Karpas-422 (cell line): ENCODE measurements around the gene CSTB. TPM values are rescaled to one million over a fixed set of nuclear protein-coding genes. Genes with fewer than 3 reads are reported as not detected.

Source experiments
- DNase-seq: peaks from one replicate; pipeline ENCODE4 v3.0.0-alpha.2; 2015
- H2AFZ ChIP-seq: fragments of 200-600 bp; sonication (generic); 2 replicates; pipeline ENCODE4 v1.6.1; 2014; ENCODE audit warnings: antibody characterized with exemption, low read length, mixed read lengths
- H3K27ac ChIP-seq: fragments of 200-600 bp; sonication (generic); 2 replicates; pipeline ENCODE4 v1.5.1; 2014; ENCODE audit warnings: mild to moderate bottlenecking, low read length, moderate library complexity
- H3K27me3 ChIP-seq: fragments of 200-600 bp; sonication (generic); 2 replicates; pipeline ENCODE4 v1.6.1; 2014; ENCODE audit warnings: low read length, mixed read lengths
- H3K36me3 ChIP-seq: fragments of 200-600 bp; sonication (generic); 2 replicates; pipeline ENCODE4 v1.6.1; 2014; ENCODE audit warnings: low read length, mixed read lengths; ENCODE audit not compliant: insufficient read depth
- H3K4me1 ChIP-seq: fragments of 200-600 bp; sonication (generic); 2 replicates; pipeline ENCODE4 v1.6.1; 2014; ENCODE audit warnings: mild to moderate bottlenecking, low read length, mixed read lengths
- H3K4me2 ChIP-seq: fragments of 200-600 bp; sonication (generic); 2 replicates; pipeline ENCODE4 v1.6.1; 2014; ENCODE audit warnings: low read length, low read depth, mild to moderate bottlenecking; ENCODE audit not compliant: poor library complexity, severe bottlenecking
- H3K4me3 ChIP-seq: fragments of 200-600 bp; sonication (generic); 2 replicates; pipeline ENCODE4 v1.5.1; 2014; ENCODE audit warnings: mild to moderate bottlenecking, antibody characterized with exemption, low read length, mixed read lengths
- H3K79me2 ChIP-seq: fragments of 200-600 bp; sonication (generic); 2 replicates; pipeline ENCODE4 v1.6.1; 2014; ENCODE audit warnings: mild to moderate bottlenecking, low read length, mixed read lengths
- H3K9ac ChIP-seq: fragments of 200-600 bp; sonication (generic); 2 replicates; pipeline ENCODE4 v1.6.0; 2014; ENCODE audit warnings: low read length
- H3K9me2 ChIP-seq: fragments of 200-600 bp; sonication (generic), shearing (Covaris generic); replicated peaks from 2 replicates; pipeline ENCODE4 v1.6.0; 2014; ENCODE audit warnings: mild to moderate bottlenecking, low read length, moderate library complexity; ENCODE audit not compliant: insufficient read depth
- H3K9me3 ChIP-seq: fragments of 300-700, 200-600 bp; sonication (generic); 2 replicates; pipeline ENCODE4 v1.6.1; 2014; ENCODE audit warnings: low read length, mixed read lengths
- H4K20me1 ChIP-seq: fragments of 200-600 bp; sonication (generic); 2 replicates; pipeline ENCODE4 v1.6.1; 2014; ENCODE audit warnings: mild to moderate bottlenecking, antibody characterized with exemption, low read length, low read depth; ENCODE audit not compliant: insufficient read depth
- total RNA-seq: library from RNA; depleted of rRNA; stranded (reverse); fragments of >200 nt; shearing (Covaris generic); gene quantifications from 2 replicates; pipeline ENCODE4 v1.2.3, GENCODE V29; 2014; ENCODE audit warnings: low replicate concordance

CSTB gene
- total RNA-seq, 1 experiment from 2014 or later, result 28.0 TPM

DNA sequence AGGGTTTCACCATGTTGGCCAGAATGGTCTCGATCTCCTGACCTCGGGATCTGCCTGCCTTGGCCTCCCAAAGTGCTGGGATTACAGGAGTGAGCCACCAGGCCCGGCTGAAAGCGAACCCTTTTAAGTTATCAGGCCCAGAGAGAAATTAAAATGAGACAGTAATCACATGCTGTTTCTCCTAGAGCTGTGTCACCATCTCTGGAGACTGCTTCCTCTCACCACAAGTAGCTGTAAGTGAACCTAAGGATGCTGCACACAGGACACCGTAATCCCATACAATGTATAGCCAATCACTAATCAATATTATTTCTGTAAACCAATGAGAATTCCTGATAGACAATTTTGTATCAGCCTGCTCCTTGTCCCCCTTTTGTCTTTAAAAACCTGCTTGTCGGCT, 5.7 kb upstream of the CSTB start:
- Histone ChIP-seq H3K27me3 (no peaks in the 10 kb centered on the region), H3K4me2 (no peak overlapping the region), H4K20me1 (no peaks in the 10 kb centered on the region), H3K9me3 (no peaks in the 10 kb centered on the region), H3K4me1 (peaks cover 5% of the 10 kb centered on the region), H3K79me2 (no peaks in the 10 kb centered on the region), H3K4me3 (no peak overlapping the region), H3K36me3 (no peaks in the 10 kb centered on the region), H3K27ac (no peak overlapping the region), H3K9me2 (no peaks in the 10 kb centered on the region), H2AFZ (no peak overlapping the region), H3K9ac (no peak overlapping the region)
- no peak for DNase-seq

DNA sequence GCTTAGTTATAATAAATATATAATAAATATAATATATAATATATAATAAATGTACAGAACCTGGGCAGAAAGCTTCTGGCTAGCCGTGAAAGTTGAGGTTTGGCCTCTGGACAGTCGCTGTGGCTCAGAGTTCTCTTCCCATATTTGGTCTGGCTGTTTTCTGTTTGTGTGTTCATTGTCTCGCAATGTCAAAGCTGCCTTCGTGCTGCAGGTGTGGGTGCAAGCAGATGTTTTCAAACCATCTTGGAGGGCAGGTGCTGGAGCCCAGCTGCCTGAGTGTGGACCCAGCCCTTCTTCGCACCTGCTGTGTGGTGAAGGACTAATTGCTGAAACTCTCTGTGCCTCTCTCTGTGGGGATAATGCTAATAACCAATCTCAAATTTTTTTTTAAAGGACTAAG, 3.6 kb upstream of the CSTB start:
- Histone ChIP-seq H3K4me2 (no peak overlapping the region), H3K27ac (no peak overlapping the region), H2AFZ (no peak overlapping the region), H3K4me3 (no peak overlapping the region), H3K36me3 (0 out of 2 replicates have a peak, but pooled peaks cover under 1% of the 10 kb centered on the region), H3K4me1 (peaks cover 18% of the 10 kb centered on the region), H3K9me2 (no peaks in the 10 kb centered on the region), H3K9me3 (no peaks in the 10 kb centered on the region), H3K27me3 (no peaks in the 10 kb centered on the region), H3K79me2 (peaks cover 11% of the 10 kb centered on the region), H3K9ac (no peak overlapping the region), H4K20me1 (peaks cover 6% of the 10 kb centered on the region; the same call in 1 of the 2 replicates)
- DNase-seq, result no peak

DNA sequence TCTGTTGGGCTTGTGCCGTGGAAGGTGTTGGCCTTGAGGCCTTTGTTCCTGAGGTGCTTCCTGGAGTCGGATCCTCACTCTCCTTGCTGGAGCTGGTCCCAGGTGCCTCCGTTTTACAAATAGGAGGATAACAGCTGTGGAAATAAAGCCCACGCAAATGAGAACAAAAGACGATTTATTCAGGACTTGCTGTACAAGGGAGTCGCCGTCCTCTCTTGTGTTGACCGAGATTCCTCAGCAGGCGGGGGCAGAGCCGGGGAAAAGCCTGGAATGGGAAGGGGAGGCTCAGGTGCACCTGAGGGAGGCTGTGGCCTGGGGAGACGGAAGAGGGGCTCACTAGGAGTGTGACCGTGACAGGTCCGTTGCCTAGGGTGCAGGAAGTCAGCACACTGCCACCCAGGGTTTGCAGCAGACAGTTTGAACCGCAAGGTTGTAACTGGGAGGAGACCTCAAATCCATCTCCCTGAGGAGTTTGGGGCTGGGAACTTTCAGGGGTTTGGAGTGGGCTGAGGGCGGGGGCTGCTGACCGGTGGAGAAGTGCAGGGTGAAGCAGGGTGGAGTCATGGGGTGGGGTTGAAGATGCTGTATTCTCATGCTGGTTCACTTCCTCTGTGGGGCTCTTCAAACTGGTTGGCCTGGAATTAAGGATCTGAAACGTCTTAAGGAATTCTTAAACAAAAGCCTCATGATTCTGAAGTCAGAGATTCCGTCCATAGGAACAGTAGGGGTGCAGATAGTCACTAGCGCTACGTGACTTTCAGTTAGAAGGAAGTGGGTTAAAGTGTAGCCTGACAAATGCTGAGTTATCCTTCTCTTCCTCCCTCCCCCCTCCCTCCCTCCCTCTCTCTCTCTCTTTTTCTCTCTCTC, 2.6 kb upstream of the CSTB start:
- H3K4me2 ChIP-seq, result no peak overlapping the region
- H3K9me2 ChIP-seq, result no peaks in the 10 kb centered on the region
- H3K4me3 ChIP-seq, result no peak overlapping the region
- H3K27ac ChIP-seq, result no peak overlapping the region
- H4K20me1 ChIP-seq, result peaks cover 12% of the 10 kb centered on the region; the same call in 1 of the 2 replicates
- peaks cover 8% of the 10 kb centered on the region for H3K36me3 ChIP-seq
- H3K4me1 ChIP-seq, result peaks cover 21% of the 10 kb centered on the region
- H3K27me3 ChIP-seq, result no peaks in the 10 kb centered on the region
- H3K9me3 ChIP-seq, result no peaks in the 10 kb centered on the region
- no peak for DNase-seq
- no peak overlapping the region for H2AFZ ChIP-seq
- no peak overlapping the region for H3K9ac ChIP-seq
- peaks cover 14% of the 10 kb centered on the region for H3K79me2 ChIP-seq

DNA sequence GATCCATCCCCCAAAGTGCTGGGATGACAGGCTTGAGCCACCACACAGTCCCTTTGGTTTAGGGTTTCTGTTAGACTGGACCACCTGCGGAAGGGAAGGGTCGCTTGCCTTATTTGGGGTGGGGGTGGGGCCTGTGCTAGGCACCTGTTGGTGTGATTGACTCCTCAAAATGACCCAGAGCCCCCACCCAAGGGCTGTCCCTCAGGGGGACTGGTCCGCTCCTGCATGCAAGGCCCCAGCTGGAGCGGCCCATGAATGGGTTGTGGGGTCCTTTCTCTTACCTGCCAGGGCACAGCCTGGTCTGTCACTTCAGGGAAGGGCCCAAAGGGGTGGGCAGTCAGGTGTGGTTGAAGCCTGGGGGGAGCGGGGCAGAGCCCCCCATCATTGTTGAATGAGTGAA, 1.8 kb upstream of the CSTB start:
- no peaks in the 10 kb centered on the region for H3K27me3 ChIP-seq
- H3K27ac ChIP-seq, result no peak overlapping the region
- peaks cover 15% of the 10 kb centered on the region for H3K36me3 ChIP-seq
- no peaks in the 10 kb centered on the region for H3K9me2 ChIP-seq
- no peaks in the 10 kb centered on the region for H3K9me3 ChIP-seq
- peaks cover 12% of the 10 kb centered on the region; the same call in 1 of the 2 replicates for H4K20me1 ChIP-seq
- peaks cover 21% of the 10 kb centered on the region for H3K4me1 ChIP-seq
- no peak overlapping the region for H3K4me2 ChIP-seq
- no peak for DNase-seq
- H3K9ac ChIP-seq, result no peak overlapping the region
- peaks cover 14% of the 10 kb centered on the region for H3K79me2 ChIP-seq
- no peak overlapping the region for H3K4me3 ChIP-seq
- H2AFZ ChIP-seq, result no peak overlapping the region

DNA sequence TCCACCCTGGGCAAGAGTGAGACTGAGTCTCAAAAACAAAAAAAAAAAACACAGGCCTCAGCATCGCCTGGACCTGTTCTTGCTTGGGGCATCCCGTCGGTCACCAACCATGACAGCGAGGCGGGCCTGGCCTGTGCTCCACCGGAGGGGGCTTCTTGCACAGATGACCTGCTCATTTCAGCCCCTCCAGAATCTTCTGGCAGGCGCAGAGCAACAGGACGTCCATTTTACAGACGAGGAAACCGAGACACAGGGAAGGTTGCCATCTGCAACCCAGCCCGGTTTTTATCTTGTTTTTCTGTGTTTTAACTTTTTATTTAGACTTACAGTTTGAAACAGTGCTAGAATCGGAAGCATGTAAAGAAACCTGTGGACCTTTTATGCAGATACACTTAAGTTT, 918 bp downstream of the CSTB start:
- H3K36me3 ChIP-seq, result peaks cover 15% of the 10 kb centered on the region
- peak overlapping the region; percentile 91 for H3K4me3 ChIP-seq
- H3K9me3 ChIP-seq, result no peaks in the 10 kb centered on the region
- H2AFZ ChIP-seq, result 0 out of 2 replicates have a peak overlapping the region, but pooled peaks have one; percentile 74
- peak overlapping the region; percentile 77 for H3K9ac ChIP-seq
- DNase-seq, result no peak
- peaks cover 14% of the 10 kb centered on the region for H3K79me2 ChIP-seq
- no peaks in the 10 kb centered on the region for H3K27me3 ChIP-seq
- H4K20me1 ChIP-seq, result peaks cover 12% of the 10 kb centered on the region; the same call in 1 of the 2 replicates
- no peak overlapping the region for H3K27ac ChIP-seq
- no peaks in the 10 kb centered on the region for H3K9me2 ChIP-seq
- peak overlapping the region; percentile 93 for H3K4me2 ChIP-seq
- H3K4me1 ChIP-seq, result peaks cover 15% of the 10 kb centered on the region

- H3K27me3 ChIP-seq, result no peaks in the 10 kb centered on the region
- no peak overlapping the region for H3K27ac ChIP-seq
- H4K20me1 ChIP-seq, result peaks cover 12% of the 10 kb centered on the region; the same call in 1 of the 2 replicates
- peaks cover 14% of the 10 kb centered on the region for H3K79me2 ChIP-seq
- no peaks in the 10 kb centered on the region for H3K9me2 ChIP-seq
- no peak overlapping the region for H2AFZ ChIP-seq
- H3K9me3 ChIP-seq, result no peaks in the 10 kb centered on the region
- peaks cover 15% of the 10 kb centered on the region for H3K4me1 ChIP-seq
- H3K4me2 ChIP-seq, result no peak overlapping the region
- peaks cover 15% of the 10 kb centered on the region for H3K36me3 ChIP-seq
- H3K9ac ChIP-seq, result no peak overlapping the region
- no peak overlapping the region for H3K4me3 ChIP-seq
- no peak for DNase-seq
These were observed 1.9 kb downstream of the CSTB start for GRCh38 chr21:43774163-43774562.

- no peak for DNase-seq
- no peak overlapping the region for H3K27ac ChIP-seq
- H4K20me1 ChIP-seq, result peaks cover 12% of the 10 kb centered on the region; the same call in 1 of the 2 replicates
- H3K36me3 ChIP-seq, result peaks cover 15% of the 10 kb centered on the region
- no peaks in the 10 kb centered on the region for H3K9me3 ChIP-seq
- H3K4me2 ChIP-seq, result no peak overlapping the region
- H2AFZ ChIP-seq, result no peak overlapping the region
- H3K9ac ChIP-seq, result no peak overlapping the region
- H3K4me3 ChIP-seq, result no peak overlapping the region
- H3K4me1 ChIP-seq, result peaks cover 15% of the 10 kb centered on the region
- peaks cover 14% of the 10 kb centered on the region for H3K79me2 ChIP-seq
- no peaks in the 10 kb centered on the region for H3K27me3 ChIP-seq
- H3K9me2 ChIP-seq, result no peaks in the 10 kb centered on the region
These were observed 3.7 kb downstream of the CSTB start for GRCh38 chr21:43772425-43772821.

GRCh38 chr21:43771698-43772424, 4.2 kb downstream of the CSTB start:
- no peak overlapping the region for H3K4me3 ChIP-seq
- no peak overlapping the region for H3K4me2 ChIP-seq
- H3K79me2 ChIP-seq, result peaks cover 14% of the 10 kb centered on the region
- peaks cover 15% of the 10 kb centered on the region for H3K4me1 ChIP-seq
- no peaks in the 10 kb centered on the region for H3K27me3 ChIP-seq
- H4K20me1 ChIP-seq, result peaks cover 12% of the 10 kb centered on the region; the same call in 1 of the 2 replicates
- H3K9ac ChIP-seq, result no peak overlapping the region
- H2AFZ ChIP-seq, result no peak overlapping the region
- no peaks in the 10 kb centered on the region for H3K9me3 ChIP-seq
- H3K9me2 ChIP-seq, result no peaks in the 10 kb centered on the region
- no peak overlapping the region for H3K27ac ChIP-seq
- peaks cover 15% of the 10 kb centered on the region for H3K36me3 ChIP-seq
- no peak for DNase-seq
